Astrocyte (in vitro differentiated cells and primary cell): ENCODE results near the gene RASGRF1. TPM values are rescaled to one million over a fixed set of nuclear protein-coding genes. Genes with fewer than 3 reads are reported as not detected.

Source experiments
- DNase-seq: peaks from one replicate; pipeline ENCODE4 v3.0.0-alpha.2; 2010; ENCODE audit warnings: low read depth
- FAIRE-seq: peaks from 2 replicates; lab custom pipeline; 2011; peaks lifted over from hg19 to GRCh38; lab: Jason Lieb, UNC
- H2AFZ ChIP-seq: 2 replicates; pipeline ENCODE4 v1.6.0; 2012; ENCODE audit warnings: low read depth, low read length, inconsistent platforms
- H3K27ac ChIP-seq: 2 replicates; pipeline ENCODE4 v1.5.1; 2011; ENCODE audit warnings: low read depth, low read length, inconsistent platforms
- H3K27me3 ChIP-seq: 2 replicates; pipeline ENCODE4 v1.6.0; 2011; ENCODE audit warnings: low read length, inconsistent platforms; ENCODE audit not compliant: insufficient read depth
- H3K36me3 ChIP-seq: 2 replicates; pipeline ENCODE4 v1.5.1; 2011; ENCODE audit warnings: low read length, inconsistent platforms; ENCODE audit not compliant: insufficient read depth
- H3K4me1 ChIP-seq: 2 replicates; pipeline ENCODE4 v1.5.1; 2011; ENCODE audit warnings: low read length, inconsistent platforms; ENCODE audit not compliant: insufficient read depth
- H3K4me2 ChIP-seq: 2 replicates; pipeline ENCODE4 v1.6.0; 2012; ENCODE audit warnings: low read length, inconsistent platforms
- H3K4me3 ChIP-seq: 2 replicates; pipeline ENCODE4 v1.5.1; 2011; ENCODE audit warnings: low read depth, mild to moderate bottlenecking, low read length, inconsistent platforms; ENCODE audit not compliant: insufficient read depth
- H3K79me2 ChIP-seq: 2 replicates; pipeline ENCODE4 v1.6.0; 2012; ENCODE audit warnings: mild to moderate bottlenecking, low read length, inconsistent platforms; ENCODE audit not compliant: insufficient read depth
- H3K9ac ChIP-seq: 2 replicates; pipeline ENCODE4 v1.6.0; 2012; ENCODE audit warnings: mild to moderate bottlenecking, low read length, inconsistent platforms
- H3K9me3 ChIP-seq: 2 replicates; pipeline ENCODE4 v1.5.1; 2012; ENCODE audit warnings: low read depth, mild to moderate bottlenecking, low read length, inconsistent platforms; ENCODE audit not compliant: insufficient read depth
- H4K20me1 ChIP-seq: 2 replicates; pipeline ENCODE4 v1.6.0; 2012; ENCODE audit warnings: low read length, inconsistent platforms; ENCODE audit not compliant: insufficient read depth
- H3K27ac Mint-ChIP-seq: one replicate; pipeline ENCODE4 v1.8.0; 2021; ENCODE audit warnings: mild to moderate bottlenecking, mixed read lengths; ENCODE audit not compliant: unreplicated experiment
- H3K27me3 Mint-ChIP-seq: one replicate; pipeline ENCODE4 v1.8.0; 2021; ENCODE audit warnings: low read depth, mixed read lengths; ENCODE audit not compliant: unreplicated experiment
- H3K36me3 Mint-ChIP-seq: one replicate; pipeline ENCODE4 v1.8.0; 2021; ENCODE audit warnings: low read depth, mixed read lengths; ENCODE audit not compliant: unreplicated experiment
- H3K4me1 Mint-ChIP-seq: one replicate; pipeline ENCODE4 v1.8.0; 2021; ENCODE audit warnings: low read depth, mixed read lengths; ENCODE audit not compliant: unreplicated experiment
- H3K4me3 Mint-ChIP-seq: one replicate; pipeline ENCODE4 v1.8.0; 2021; ENCODE audit warnings: mild to moderate bottlenecking, moderate library complexity, mixed read lengths; ENCODE audit not compliant: unreplicated experiment
- H3K9me3 Mint-ChIP-seq: one replicate; pipeline ENCODE4 v1.8.0; 2021; ENCODE audit warnings: mild to moderate bottlenecking, mixed read lengths; ENCODE audit not compliant: unreplicated experiment
- EZH2 ChIP-seq: IDR thresholded peaks from 2 replicates; pipeline ENCODE4 v1.6.1; 2012; ENCODE audit warnings: mild to moderate bottlenecking, low read length, inconsistent platforms; ENCODE audit not compliant: insufficient read depth
- total RNA-seq: library from RNA; stranded (reverse); gene quantifications from 2 replicates; pipeline ENCODE4 v1.2.1, GENCODE V29; 2021
- TF ChIP-seq, protein P1 (sequence below): IDR thresholded peaks from 2 replicates; pipeline ENCODE4 v1.5.1; 2011; ENCODE audit warnings: low read depth, mild to moderate bottlenecking, inconsistent platforms, low read length, moderate library complexity; ENCODE audit not compliant: insufficient read depth

The RASGRF1 gene
- total RNA-seq, 1 donor from 2014 or later = 1.2 TPM

DNA sequence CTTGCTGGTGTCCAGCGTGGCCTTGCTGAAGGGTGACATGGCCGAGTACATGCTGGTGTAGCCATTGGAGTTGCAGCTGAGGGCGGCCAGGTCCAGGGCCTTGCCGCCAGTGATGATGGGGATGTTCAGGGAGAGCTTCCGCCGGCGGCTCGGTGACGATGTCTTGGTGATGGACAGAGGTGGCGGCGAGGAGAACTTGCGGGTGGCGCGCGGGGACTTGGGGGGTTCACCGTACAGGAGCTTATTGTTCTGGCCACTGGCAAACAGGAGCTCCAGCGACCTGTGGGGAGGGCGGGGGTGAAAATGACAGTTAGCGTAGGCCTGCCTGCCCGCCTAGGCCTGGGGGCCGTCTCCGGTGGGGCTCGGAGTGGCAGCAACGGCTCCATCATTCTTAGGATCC is 86.7 kb downstream of the RASGRF1 start:
- peaks cover 27% of the 10 kb centered on the region for H3K4me1 ChIP-seq
- Mint-ChIP-seq H3K27me3 (peaks cover 5% of the 10 kb centered on the region), H3K9me3 (no peaks in the 10 kb centered on the region), H3K36me3 (no peaks in the 10 kb centered on the region), H3K4me1 (peaks cover 27% of the 10 kb centered on the region), H3K4me3 (no peak overlapping the region), H3K27ac (peak overlapping the region; percentile 85)
- no peaks in the 10 kb centered on the region for H3K79me2 ChIP-seq
- no peaks in the 10 kb centered on the region for H4K20me1 ChIP-seq
- H2AFZ ChIP-seq = peak overlapping the region; percentile 32
- FAIRE-seq = no peak
- no peak overlapping the region for H3K4me3 ChIP-seq
- no peaks in the 10 kb centered on the region for H3K27me3 ChIP-seq
- no peaks in the 10 kb centered on the region for H3K36me3 ChIP-seq
- peak overlapping the region; percentile 35 for H3K9ac ChIP-seq
- peak overlapping the region; percentile 66 for H3K27ac ChIP-seq
- TF ChIP-seq, protein P1, sequence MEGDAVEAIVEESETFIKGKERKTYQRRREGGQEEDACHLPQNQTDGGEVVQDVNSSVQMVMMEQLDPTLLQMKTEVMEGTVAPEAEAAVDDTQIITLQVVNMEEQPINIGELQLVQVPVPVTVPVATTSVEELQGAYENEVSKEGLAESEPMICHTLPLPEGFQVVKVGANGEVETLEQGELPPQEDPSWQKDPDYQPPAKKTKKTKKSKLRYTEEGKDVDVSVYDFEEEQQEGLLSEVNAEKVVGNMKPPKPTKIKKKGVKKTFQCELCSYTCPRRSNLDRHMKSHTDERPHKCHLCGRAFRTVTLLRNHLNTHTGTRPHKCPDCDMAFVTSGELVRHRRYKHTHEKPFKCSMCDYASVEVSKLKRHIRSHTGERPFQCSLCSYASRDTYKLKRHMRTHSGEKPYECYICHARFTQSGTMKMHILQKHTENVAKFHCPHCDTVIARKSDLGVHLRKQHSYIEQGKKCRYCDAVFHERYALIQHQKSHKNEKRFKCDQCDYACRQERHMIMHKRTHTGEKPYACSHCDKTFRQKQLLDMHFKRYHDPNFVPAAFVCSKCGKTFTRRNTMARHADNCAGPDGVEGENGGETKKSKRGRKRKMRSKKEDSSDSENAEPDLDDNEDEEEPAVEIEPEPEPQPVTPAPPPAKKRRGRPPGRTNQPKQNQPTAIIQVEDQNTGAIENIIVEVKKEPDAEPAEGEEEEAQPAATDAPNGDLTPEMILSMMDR = no peak
- no peak for TF ChIP-seq EZH2
- H3K4me2 ChIP-seq = peak overlapping the region; percentile 68
- H3K9me3 ChIP-seq = no peaks in the 10 kb centered on the region
- DNase-seq = no peak

DNA sequence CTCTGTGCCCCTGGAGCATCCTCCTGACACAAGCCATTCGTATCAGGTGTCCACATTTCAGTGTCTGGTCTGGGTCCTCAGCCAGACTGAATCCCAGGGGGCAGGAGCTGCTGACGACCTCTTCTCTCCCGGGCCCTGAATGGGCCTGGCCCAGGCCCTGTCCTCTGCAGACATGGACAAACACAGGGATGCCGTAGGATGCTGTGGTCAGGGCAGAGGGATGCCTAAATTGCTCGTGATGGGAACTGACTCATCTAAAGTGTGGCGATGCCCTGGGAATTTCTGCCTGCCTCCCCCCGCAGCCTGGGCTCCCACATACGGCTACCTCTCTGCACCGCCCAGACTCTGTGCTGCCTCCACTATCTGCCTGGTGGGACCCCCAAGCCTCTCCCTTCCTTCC is 87.3 kb downstream of the RASGRF1 start:
- peak overlapping the region; percentile 35 for H3K9ac ChIP-seq
- H3K4me2 ChIP-seq = peak overlapping the region; percentile 68
- H3K27me3 Mint-ChIP-seq = peaks cover 9% of the 10 kb centered on the region
- H3K27ac ChIP-seq = peak overlapping the region; percentile 51
- H3K27ac Mint-ChIP-seq = peak overlapping the region; percentile 48
- no peaks in the 10 kb centered on the region for H3K27me3 ChIP-seq
- FAIRE-seq = no peak
- H3K4me3 ChIP-seq = no peak overlapping the region
- H3K79me2 ChIP-seq = no peaks in the 10 kb centered on the region
- peak; percentile 75 for DNase-seq
- peak overlapping the region; percentile 32 for H2AFZ ChIP-seq
- H3K36me3 ChIP-seq = no peaks in the 10 kb centered on the region
- H3K4me3 Mint-ChIP-seq = no peak overlapping the region
- no peaks in the 10 kb centered on the region for H4K20me1 ChIP-seq
- H3K36me3 Mint-ChIP-seq = no peaks in the 10 kb centered on the region
- no peaks in the 10 kb centered on the region for H3K9me3 Mint-ChIP-seq
- peaks cover 27% of the 10 kb centered on the region for H3K4me1 ChIP-seq
- H3K9me3 ChIP-seq = no peaks in the 10 kb centered on the region
- no peak for TF ChIP-seq EZH2
- TF ChIP-seq, protein P1 = no peak
- peaks cover 23% of the 10 kb centered on the region for H3K4me1 Mint-ChIP-seq

DNA sequence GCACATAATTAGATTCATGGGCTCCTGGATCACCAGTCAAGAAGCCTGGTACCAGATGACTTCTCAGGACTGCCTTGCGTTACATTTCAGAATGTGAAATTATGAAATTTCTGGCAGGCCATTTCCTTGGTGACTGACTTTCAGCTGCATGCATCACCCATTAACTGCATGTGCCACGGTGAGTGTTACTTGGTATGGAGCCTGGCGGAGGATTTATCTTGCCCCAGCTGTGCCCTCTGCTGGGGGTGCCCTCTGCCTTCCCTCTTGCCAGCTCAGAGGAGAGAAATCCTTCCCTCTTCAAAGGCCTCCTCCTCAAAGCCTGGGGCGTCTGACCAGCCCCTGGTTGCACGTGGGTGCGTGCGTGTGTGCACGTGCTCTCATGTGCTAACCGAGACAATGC is 88.0 kb downstream of the RASGRF1 start:
- Histone ChIP-seq H3K79me2 (no peaks in the 10 kb centered on the region), H3K4me2 (peak overlapping the region; percentile 68), H3K9ac (no peak overlapping the region), H3K27me3 (no peaks in the 10 kb centered on the region), H3K4me1 (peaks cover 27% of the 10 kb centered on the region), H4K20me1 (no peaks in the 10 kb centered on the region), H3K36me3 (no peaks in the 10 kb centered on the region), H3K4me3 (no peak overlapping the region), H2AFZ (peak overlapping the region; percentile 32), H3K9me3 (no peaks in the 10 kb centered on the region), H3K27ac (no peak overlapping the region)
- peaks cover 24% of the 10 kb centered on the region for H3K4me1 Mint-ChIP-seq
- no peaks in the 10 kb centered on the region for H3K36me3 Mint-ChIP-seq
- TF ChIP-seq EZH2 = no peak
- TF ChIP-seq, protein P1 = no peak
- no peak overlapping the region for H3K27ac Mint-ChIP-seq
- peaks cover 9% of the 10 kb centered on the region for H3K27me3 Mint-ChIP-seq
- FAIRE-seq = no peak
- H3K4me3 Mint-ChIP-seq = no peak overlapping the region
- no peak for DNase-seq
- no peaks in the 10 kb centered on the region for H3K9me3 Mint-ChIP-seq
